Skeletal muscle satellite cell (primary cell): ENCODE data around the gene LHFPL6. TPM values are rescaled to one million over a fixed set of nuclear protein-coding genes. Genes with fewer than 3 reads are reported as not detected.
A peak's percentile ranks its signal among the peaks of the same experiment; 100 is the strongest.

Source experiments
- H3K27me3 ChIP-seq: 2 replicates; pipeline ENCODE4 v1.7.0; 2013; ENCODE audit warnings: low read length; ENCODE audit not compliant: control insufficient read depth, insufficient read depth
- H3K36me3 ChIP-seq: 2 replicates; pipeline ENCODE4 v1.7.0; 2013; ENCODE audit warnings: mild to moderate bottlenecking, control low read depth, low read length; ENCODE audit not compliant: insufficient read depth
- H3K4me1 ChIP-seq: 2 replicates; pipeline ENCODE4 v1.7.0; 2013; ENCODE audit warnings: low read length; ENCODE audit not compliant: control insufficient read depth, insufficient read depth
- H3K4me2 ChIP-seq: 2 replicates; pipeline ENCODE4 v1.7.0; 2013; ENCODE audit warnings: mild to moderate bottlenecking, low read length
- H3K4me3 ChIP-seq: 2 replicates; pipeline ENCODE4 v1.7.0; 2013; ENCODE audit warnings: low read length
- H3K9ac ChIP-seq: 2 replicates; pipeline ENCODE4 v1.7.0; 2013; ENCODE audit warnings: mild to moderate bottlenecking, low read depth, low read length, moderate library complexity
- H3K9me3 ChIP-seq: replicated peaks from 2 replicates; pipeline ENCODE4 v1.7.0; 2013; ENCODE audit warnings: mild to moderate bottlenecking, control low read depth, low read length
- total RNA-seq: library from RNA; depleted of rRNA; stranded (reverse); fragments of >200 nt; gene quantifications from 2 replicates; pipeline ENCODE4 v1.2.3, GENCODE V29; 2012; rRNA removed

The LHFPL6 gene
- total RNA-seq = 49.2 and 56.1 TPM in 2 replicates

DNA sequence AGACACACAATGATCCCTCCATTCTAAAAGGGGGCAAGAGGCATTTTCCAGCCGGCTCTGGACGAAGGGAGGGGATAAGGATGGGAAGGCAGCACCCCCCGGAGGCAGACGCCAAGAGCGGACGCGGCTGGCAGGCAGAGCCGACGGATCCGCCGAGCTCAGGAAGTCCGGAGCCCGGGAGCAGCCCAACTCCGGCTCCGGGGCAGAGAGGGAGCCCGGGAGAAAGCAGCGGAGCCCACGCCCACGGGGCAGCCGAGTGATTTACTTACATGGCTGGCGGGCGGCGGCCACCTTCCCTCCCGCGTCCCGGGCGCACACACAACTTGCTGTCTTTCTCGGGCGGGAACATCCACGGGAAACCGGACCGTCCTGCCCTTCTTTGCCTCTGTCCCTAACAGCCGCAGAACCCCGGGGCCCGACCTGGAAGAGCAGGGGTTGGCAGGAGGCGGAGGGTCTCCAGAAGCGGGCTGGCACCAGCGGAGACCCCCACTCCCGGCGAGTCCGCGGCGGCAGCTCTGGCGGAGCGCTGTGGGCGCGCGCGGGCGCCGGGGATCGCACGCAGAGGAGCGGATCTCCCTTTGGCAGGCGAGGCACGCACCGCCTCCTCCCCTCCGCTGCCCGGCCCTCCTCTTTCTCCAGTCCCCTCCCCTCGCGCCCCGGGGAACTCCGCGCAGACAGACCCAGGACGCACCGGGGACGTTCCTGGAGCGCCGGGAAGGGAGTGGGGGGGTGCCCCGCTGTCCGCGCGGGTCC is at the start of gene LHFPL6:
Gene LHFPL6 (minus strand): TSS at position 580 of the 753 bp plus-strand sequence.
- no peaks in the 10 kb centered on the region for H3K27me3 ChIP-seq
- peaks cover 24% of the 10 kb centered on the region for H3K4me1 ChIP-seq
- peak within 1 kb of the TSS; percentile 91 for H3K4me3 ChIP-seq
- peak within 1 kb of the TSS; percentile 99 for H3K4me2 ChIP-seq
- H3K36me3 ChIP-seq = peaks cover 5% of the 10 kb centered on the region
- H3K9me3 ChIP-seq = no peaks in the 10 kb centered on the region
- peak within 1 kb of the TSS; percentile 92 for H3K9ac ChIP-seq

DNA sequence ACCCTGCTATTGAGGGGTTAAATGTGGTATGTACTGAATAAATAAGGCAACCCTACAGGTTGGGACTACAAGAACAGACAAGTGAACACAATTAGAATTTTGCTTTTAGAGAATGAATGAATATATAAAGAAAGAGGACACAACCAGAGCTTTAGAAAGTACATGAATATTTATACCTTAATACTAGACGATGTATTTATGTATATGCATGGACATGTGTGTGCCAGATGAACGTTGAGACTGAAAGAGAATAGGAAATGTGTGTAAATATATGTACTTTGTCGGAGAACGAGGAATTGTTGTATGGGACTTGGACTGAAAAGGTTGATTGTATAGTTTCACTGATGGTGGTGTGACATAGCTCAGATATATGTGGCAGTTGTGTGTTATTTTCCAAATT is 43.1 kb upstream of the LHFPL6 start:
- no peaks in the 10 kb centered on the region for H3K9me3 ChIP-seq
- peaks cover 6% of the 10 kb centered on the region for H3K27me3 ChIP-seq
- no peak overlapping the region for H3K4me3 ChIP-seq

DNA sequence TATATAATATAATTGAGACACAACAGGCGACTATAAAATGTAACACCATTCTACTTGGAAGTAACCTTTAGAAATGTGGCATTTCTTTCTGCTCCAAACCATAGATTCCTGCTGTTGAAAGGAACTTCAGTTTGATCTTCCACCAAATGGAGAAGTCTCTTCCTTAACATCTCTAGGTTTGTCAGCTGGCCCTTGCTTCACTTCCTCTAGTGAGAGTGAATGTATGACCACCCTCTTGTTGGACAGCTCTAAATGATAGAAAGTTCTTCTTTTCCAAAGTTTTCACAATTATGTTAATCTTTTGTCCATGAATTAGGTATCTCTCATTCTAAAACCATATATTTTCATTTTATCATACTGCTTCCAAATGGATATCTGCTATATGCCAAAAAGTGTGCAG is 38.7 kb upstream of the LHFPL6 start:
- H3K4me3 ChIP-seq = no peak overlapping the region
- no peaks in the 10 kb centered on the region for H3K9me3 ChIP-seq
- H3K4me2 ChIP-seq = no peak overlapping the region
- H3K4me1 ChIP-seq = no peaks in the 10 kb centered on the region
- no peak overlapping the region for H3K9ac ChIP-seq
- no peaks in the 10 kb centered on the region for H3K36me3 ChIP-seq
- peaks cover 23% of the 10 kb centered on the region for H3K27me3 ChIP-seq

More for the DNA sequence above, 43.1 kb upstream of the LHFPL6 start:
- Histone ChIP-seq H3K36me3 (no peaks in the 10 kb centered on the region), H3K4me2 (no peak overlapping the region), H3K4me1 (no peaks in the 10 kb centered on the region), H3K9ac (no peak overlapping the region)

DNA sequence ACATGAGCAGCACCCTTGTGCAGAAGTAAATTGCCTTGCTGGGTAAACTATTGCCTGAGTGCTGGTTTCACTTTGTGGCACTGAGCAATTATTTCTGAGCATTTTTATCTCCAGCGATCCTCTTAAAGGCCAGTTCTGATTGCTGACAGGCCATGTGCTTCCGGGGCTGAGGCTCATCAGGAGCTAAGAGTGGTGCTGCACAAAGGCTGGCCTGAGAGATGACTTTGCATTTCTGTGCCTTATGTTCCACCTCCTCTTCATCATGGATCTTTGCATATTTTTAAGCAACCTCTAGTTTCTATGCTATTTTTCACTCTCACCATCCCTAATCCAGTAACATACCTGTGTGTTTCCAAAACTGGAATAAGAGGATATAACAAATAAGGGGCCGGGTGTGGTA is 34.9 kb upstream of the LHFPL6 start:
- Histone ChIP-seq H3K4me2 (no peak overlapping the region), H3K4me1 (no peaks in the 10 kb centered on the region)

DNA sequence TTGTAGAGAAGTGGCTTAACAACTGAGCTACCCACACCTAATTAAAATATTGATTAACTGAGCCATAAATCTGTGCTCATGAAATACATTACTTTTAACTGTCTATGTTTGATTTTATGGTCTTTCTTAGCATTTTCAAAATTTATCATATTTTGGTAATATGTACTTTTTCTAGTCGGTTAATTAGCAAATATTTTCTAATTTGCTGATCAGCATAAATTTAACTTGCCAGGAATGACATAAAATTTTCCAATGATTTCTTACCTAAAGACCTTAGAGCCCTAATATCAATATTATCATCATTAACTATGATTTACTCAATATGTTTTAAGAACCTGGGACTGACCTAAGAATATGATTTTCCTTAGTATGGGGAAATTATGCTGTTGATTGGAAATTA is 32.6 kb upstream of the LHFPL6 start:
- peaks cover 3% of the 10 kb centered on the region for H3K9me3 ChIP-seq
- H3K4me3 ChIP-seq = no peak overlapping the region
- no peaks in the 10 kb centered on the region for H3K4me1 ChIP-seq
- peaks cover 20% of the 10 kb centered on the region for H3K27me3 ChIP-seq
- H3K4me2 ChIP-seq = no peak overlapping the region
- no peak overlapping the region for H3K9ac ChIP-seq
- H3K36me3 ChIP-seq = no peaks in the 10 kb centered on the region

More for the DNA sequence above, 34.9 kb upstream of the LHFPL6 start:
- no peak overlapping the region for H3K4me3 ChIP-seq
- no peaks in the 10 kb centered on the region for H3K9me3 ChIP-seq
- peaks cover 27% of the 10 kb centered on the region for H3K27me3 ChIP-seq
- H3K9ac ChIP-seq = no peak overlapping the region
- no peaks in the 10 kb centered on the region for H3K36me3 ChIP-seq

DNA sequence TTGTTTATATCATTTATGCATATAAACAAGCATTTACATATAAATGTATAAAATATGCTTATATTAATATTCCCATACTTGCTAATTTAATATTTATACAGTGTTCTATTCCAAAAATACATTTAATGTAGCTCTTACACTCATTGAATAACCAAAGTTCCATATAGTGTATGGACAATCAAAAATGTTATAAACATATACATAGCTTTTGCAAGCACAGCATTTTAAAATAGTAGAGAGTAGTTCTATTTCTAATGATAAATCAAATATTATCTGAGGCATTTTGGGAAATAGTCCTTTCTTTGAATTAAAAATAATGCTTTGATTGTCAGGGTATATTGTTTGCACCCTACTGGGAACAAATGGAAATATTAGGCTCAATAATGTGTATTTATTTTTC is 30.0 kb upstream of the LHFPL6 start:
- peaks cover 3% of the 10 kb centered on the region for H3K9me3 ChIP-seq
- H3K36me3 ChIP-seq = no peaks in the 10 kb centered on the region
- H3K27me3 ChIP-seq = peaks cover 11% of the 10 kb centered on the region
- no peaks in the 10 kb centered on the region for H3K4me1 ChIP-seq
- no peak overlapping the region for H3K9ac ChIP-seq
- no peak overlapping the region for H3K4me2 ChIP-seq
- no peak overlapping the region for H3K4me3 ChIP-seq

DNA sequence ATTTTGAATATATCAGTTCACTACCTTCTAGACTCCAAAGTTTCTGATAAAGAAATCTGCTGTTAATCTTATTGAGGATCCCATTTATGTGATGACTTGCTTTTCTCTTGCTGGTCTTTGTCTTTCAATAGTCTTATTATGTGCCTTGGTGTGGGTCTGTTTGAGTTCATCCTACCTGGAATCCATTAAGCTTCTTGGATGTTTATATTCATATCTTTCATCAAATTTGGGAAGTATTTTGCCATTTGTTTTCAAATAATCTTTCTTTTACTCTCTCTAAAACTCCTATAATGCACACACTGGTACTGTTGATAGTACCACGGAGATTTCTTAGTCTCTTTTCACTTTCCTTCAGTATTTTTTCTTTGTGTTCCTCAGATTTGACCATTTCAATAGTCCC is 28.3 kb upstream of the LHFPL6 start:
- Histone ChIP-seq H3K4me3 (no peak overlapping the region), H3K36me3 (no peaks in the 10 kb centered on the region), H3K27me3 (peaks cover 9% of the 10 kb centered on the region), H3K4me2 (no peak overlapping the region), H3K4me1 (no peaks in the 10 kb centered on the region), H3K9me3 (peaks cover 3% of the 10 kb centered on the region), H3K9ac (no peak overlapping the region)

DNA sequence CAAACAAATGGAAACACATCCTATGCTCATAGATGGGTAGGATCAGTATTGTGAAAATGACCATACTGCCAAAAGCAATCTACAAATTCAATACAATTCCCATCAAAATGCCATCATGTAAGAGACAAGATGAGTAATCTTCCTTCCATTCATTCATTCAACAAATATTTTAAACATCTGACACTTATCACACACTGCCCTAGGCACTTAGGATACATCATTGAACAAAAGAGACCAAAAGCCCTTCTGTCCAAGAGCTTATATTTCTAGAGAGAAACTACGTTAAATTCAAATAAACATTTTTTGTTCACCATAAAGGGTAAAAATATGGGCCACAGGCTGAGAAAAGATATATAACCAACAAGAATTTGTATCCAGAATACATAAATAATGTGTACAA is 20.5 kb upstream of the LHFPL6 start:
- no peak overlapping the region for H3K4me3 ChIP-seq
- no peak overlapping the region for H3K9ac ChIP-seq
- H3K4me2 ChIP-seq = no peak overlapping the region
- H3K27me3 ChIP-seq = peaks cover 2% of the 10 kb centered on the region
- H3K9me3 ChIP-seq = no peaks in the 10 kb centered on the region
- H3K36me3 ChIP-seq = no peaks in the 10 kb centered on the region
- no peaks in the 10 kb centered on the region for H3K4me1 ChIP-seq

DNA sequence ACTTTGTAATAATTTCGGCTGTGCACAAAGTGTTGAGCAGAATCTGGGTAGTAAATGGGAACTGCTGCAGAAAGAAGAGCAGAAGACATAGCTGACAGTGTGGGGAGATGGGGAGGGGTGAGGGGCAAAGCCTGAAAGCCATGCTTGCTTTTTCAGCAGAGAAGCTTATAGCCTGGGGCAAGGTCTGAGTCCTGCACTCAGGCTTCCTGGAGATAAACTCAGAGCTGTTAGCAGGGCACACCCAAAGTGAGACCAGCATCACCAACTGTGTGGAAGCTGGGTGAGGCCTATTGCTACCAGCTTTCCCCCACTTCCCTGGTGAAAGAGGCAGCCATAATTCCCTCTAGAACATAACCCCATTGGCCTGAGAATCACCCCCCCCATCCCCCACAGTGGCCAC is 15.6 kb upstream of the LHFPL6 start:
- no peaks in the 10 kb centered on the region for H3K9me3 ChIP-seq
- no peaks in the 10 kb centered on the region for H3K36me3 ChIP-seq
- H3K4me2 ChIP-seq = no peak overlapping the region
- H3K4me3 ChIP-seq = no peak overlapping the region
- no peak overlapping the region for H3K9ac ChIP-seq
- peaks cover 2% of the 10 kb centered on the region for H3K27me3 ChIP-seq
- no peaks in the 10 kb centered on the region for H3K4me1 ChIP-seq

DNA sequence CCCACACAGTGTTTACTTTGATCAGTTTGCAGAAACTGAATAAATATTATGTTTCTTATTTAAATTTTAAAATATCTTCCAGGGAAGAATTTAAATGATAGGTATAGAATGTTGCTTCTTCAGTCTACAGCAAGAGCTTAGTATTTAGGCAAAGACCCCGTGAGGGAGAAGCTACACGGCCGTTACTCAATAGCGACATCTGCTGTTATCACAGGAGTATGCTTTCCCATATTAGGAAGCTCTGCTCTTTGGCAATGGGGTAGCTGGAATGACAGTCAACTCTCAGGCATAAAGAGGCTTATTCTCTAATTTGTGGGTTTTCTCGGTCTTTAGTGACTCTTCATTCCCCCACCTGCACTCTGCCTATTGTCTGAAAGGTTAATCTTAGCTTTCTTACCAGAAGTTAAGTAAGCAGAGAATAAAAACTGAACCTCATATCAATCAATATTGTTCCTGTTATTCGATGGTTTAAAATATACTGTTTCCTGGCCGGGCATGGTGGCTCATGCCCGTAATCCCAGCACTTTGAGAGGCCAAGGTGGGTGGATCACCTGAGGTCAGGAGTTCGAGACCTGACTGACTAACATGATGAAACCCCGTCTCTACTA is 13.2 kb upstream of the LHFPL6 start:
- peaks cover 4% of the 10 kb centered on the region for H3K27me3 ChIP-seq
- no peak overlapping the region for H3K9ac ChIP-seq
- no peaks in the 10 kb centered on the region for H3K4me1 ChIP-seq
- H3K36me3 ChIP-seq = no peaks in the 10 kb centered on the region
- no peak overlapping the region for H3K4me3 ChIP-seq
- no peaks in the 10 kb centered on the region for H3K9me3 ChIP-seq
- H3K4me2 ChIP-seq = no peak overlapping the region

DNA sequence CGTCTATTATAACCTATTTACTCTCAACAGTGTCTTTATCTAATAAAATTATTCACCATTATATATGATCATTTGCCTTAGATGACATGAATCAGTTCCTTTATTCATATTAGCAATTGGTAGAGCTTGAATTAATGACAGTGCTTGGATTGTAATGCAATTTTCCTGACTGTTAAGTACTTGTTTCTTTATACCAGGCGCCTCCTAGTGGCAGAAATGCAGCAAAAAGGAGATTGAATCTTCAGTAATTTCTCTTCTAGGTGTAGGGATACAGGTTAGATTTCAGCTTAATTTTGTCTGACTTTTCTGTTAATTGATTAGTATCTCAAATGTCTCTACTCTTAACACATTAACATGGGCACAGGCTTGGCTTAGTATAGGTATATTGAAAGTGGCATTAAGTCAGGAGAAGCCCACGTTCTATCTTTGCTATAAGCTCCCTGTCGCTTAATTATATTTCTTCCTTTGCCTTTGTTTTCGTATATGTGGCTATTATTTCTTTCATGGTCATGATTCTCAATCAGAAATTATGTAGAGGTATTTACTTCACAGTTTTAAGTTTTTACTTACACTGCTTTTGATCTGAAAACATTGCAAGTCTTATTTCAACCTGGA is 9.1 kb upstream of the LHFPL6 start:
- Histone ChIP-seq H3K27me3 (peaks cover 4% of the 10 kb centered on the region), H3K9me3 (no peaks in the 10 kb centered on the region), H3K4me3 (no peak overlapping the region), H3K36me3 (no peaks in the 10 kb centered on the region), H3K9ac (no peak overlapping the region), H3K4me1 (no peaks in the 10 kb centered on the region), H3K4me2 (no peak overlapping the region)
